GM10266 (cell line): ENCODE results near the gene SLC26A3.

ENCODE experiments used
- DNase-seq: peaks from one replicate; pipeline ENCODE4 v3.0.0; 2012; ENCODE audit errors: extremely low spot score
- TF ChIP-seq, protein P1 (sequence below): IDR thresholded peaks from 2 replicates; pipeline ENCODE4 v1.5.1; 2012; ENCODE audit warnings: mild to moderate bottlenecking, low read depth; ENCODE audit not compliant: control insufficient read depth, insufficient read depth; ENCODE audit errors: missing control alignments

The SLC26A3 gene

DNA sequence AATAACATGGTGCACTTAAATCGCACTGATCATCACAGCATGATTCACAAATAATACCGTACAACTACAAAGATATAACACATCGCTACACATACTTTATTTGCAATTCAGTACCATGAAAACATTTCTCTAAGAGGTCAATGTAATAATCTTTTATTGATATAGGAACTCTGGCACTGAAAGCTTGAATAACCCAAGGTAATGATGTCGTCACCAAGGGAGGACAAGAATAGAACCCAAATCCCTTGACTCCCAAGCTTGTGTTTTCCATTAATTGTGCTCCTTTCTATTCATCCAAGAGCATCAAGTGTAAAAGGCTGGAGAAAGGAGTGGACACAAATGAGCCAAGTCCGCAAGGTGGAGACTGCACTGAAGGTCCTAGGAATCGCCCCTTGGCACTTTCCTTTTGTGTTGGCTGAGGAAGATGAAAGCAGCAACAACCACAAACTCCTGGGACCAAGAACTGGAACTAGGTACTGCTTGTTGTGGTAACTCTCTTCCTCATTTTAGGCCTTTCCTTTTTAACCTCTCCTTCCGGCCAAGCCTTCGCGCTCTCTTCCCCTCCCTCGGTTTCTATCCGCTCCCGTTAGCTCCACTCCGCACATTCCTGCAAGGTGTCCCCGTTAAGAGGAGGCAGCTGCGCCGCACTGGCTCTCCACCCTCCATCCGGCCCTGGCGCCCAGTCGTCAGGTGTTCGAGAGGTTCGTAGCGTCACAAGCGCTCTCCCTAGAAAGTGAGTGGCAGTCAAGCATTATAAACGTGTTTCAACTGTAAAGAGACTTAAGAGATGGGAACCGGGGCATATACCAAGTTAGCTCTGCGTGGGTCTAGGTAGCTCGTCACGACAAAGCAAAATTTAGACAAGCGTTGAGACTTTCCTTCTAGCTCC, 60.1 kb downstream of the SLC26A3 start:
- DNase-seq = peak; percentile 47
- TF ChIP-seq, protein P1, sequence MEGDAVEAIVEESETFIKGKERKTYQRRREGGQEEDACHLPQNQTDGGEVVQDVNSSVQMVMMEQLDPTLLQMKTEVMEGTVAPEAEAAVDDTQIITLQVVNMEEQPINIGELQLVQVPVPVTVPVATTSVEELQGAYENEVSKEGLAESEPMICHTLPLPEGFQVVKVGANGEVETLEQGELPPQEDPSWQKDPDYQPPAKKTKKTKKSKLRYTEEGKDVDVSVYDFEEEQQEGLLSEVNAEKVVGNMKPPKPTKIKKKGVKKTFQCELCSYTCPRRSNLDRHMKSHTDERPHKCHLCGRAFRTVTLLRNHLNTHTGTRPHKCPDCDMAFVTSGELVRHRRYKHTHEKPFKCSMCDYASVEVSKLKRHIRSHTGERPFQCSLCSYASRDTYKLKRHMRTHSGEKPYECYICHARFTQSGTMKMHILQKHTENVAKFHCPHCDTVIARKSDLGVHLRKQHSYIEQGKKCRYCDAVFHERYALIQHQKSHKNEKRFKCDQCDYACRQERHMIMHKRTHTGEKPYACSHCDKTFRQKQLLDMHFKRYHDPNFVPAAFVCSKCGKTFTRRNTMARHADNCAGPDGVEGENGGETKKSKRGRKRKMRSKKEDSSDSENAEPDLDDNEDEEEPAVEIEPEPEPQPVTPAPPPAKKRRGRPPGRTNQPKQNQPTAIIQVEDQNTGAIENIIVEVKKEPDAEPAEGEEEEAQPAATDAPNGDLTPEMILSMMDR = no peak

DNA sequence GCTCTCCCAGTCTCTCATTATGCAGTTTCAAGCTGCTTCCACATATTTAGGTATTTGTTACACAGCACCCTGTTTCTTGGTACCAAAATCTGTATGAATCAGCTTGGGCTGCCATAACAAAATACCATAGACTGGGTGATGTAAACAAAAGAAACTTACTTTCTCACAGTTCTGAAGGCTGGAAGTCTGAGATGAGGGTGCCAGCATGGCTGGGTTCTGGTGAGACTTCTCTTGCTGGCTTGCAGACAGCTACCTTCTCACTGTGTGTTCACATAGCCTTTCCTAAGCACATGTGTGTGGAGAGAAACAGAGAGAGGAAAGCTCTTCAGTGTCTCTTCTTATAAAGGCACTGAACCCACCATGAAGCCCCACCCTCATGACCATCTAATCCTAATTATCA, 74.7 kb downstream of the SLC26A3 start:
- TF ChIP-seq, protein P1 = no peak
- DNase-seq = no peak

DNA sequence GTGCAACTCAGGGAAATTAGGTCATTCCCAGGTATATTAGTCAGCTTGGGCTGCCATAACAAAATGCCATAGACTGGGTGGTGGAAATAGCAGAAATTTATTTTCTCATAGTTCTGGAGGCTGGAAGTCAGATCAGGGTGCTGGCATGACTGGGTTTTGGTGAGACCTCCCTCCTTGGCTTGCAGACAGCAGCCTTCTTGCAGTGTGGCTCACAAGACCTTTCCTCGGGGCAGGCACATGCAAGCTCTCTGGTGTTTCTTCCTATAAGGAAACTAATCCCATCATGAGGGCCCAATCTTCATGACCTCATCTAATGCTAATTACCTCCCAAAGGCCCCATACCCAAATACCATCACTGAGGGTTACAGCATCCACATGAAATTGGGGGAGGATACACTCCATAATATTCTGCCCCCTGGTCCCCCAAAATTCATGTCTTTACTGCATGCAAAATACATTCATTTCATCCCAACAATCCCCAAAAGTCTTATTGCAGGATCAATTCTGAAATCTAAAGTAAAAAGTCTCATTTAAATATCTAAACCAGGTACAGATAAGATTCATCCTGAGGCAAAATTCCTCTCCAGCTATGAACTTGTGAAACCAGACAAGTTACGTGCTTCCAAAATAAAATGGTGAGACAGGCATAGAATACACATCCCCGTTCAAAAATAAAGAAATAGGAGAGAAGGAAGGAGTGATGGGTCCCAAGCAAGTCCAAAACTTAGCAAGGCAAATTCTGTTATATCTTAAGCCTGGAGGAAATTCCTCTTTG, 76.5 kb downstream of the SLC26A3 start:
- TF ChIP-seq, protein P1 = no peak
- no peak for DNase-seq

DNA sequence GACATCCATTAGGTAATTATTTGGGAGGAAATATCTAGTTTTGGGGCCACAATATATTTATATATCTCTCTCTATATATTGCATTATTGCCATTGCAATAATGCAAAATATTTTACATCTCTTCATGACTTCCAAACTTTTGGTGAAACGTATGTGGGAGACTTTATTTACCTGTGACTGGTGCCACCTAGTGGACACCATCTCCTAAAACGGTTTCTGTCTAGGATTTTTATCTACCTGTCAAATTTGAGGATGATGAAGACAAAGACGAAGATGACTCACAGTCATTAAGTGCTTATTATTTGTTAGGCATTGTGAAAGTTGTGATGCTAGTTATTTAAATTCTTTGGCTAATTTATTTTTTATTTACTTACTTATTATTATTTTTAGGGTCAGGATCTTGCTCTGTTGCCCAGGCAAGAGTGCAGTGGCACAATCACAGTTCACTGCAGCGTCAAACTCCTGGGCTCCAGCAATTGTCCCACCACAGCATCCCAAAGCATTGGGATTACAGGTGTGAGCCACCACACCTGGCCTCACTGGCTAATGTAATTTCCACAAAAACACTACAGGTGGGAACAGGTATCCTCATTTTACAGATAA, 77.8 kb downstream of the SLC26A3 start:
- TF ChIP-seq, protein P1 = peak; percentile 66
- peak; percentile 58 for DNase-seq

DNA sequence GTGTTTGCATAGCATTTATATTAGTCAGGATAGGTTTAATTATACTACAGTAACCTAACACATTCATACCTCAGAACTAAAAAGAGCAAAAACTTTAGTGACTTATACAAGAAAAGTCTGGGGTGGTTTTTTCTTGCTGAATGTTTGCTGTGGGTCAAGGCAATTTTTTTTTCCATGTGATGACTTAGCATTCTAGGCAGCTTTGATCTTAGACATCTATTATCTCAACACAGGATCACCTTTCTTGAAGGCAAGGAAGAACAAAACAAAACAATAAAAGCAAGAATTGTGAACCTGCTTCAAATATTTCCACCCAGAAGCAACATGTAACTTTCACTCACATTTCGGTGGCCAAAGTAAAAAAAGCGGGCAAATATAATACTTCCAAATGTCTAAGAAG, 79.8 kb downstream of the SLC26A3 start:
- TF ChIP-seq, protein P1 = no peak
- no peak for DNase-seq

DNA sequence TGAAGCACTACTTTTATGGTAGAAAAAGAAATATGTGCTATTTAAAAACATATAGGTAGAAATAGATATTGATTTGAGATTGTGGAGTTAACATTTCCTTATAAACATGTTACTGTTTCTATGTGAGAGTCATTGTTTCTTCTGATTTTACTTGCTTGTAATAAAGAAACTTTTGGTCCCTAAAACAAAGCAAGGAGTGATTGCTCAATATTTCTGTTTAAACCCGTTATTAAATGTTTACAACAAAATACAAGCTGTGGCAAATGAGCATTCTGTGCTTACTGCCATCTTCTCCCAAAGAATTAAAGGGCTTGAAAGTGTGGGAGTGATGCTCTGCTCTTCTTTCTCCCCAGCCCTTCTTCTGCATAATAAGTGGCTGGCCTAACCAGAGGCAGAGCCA, 81.7 kb downstream of the SLC26A3 start:
- DNase-seq = no peak
- TF ChIP-seq, protein P1 = no peak
